Loucy (cell line): ENCODE data around the gene BPHL.

Experiments
- CTCF ChIP-seq: fragments of 200-600 bp; sonication (generic); conservative IDR thresholded peaks from 2 replicates; pipeline ENCODE4 v1.5.1; 2014; ENCODE audit warnings: mild to moderate bottlenecking, antibody characterized with exemption, low read length
- EZH2phosphoT487 ChIP-seq: fragments of 200-600 bp; IDR thresholded peaks from 2 replicates; pipeline ENCODE4 v1.6.1; 2018; ENCODE audit warnings: antibody characterized with exemption, mild to moderate bottlenecking, moderate library complexity, borderline replicate concordance

GRCh38 chr6:3088446-3088845 is 30.1 kb upstream of the BPHL start:
- TF ChIP-seq CTCF: no peak
- no peak for TF ChIP-seq EZH2phosphoT487
